ENCODE results near the gene HAUS7.

DNA sequence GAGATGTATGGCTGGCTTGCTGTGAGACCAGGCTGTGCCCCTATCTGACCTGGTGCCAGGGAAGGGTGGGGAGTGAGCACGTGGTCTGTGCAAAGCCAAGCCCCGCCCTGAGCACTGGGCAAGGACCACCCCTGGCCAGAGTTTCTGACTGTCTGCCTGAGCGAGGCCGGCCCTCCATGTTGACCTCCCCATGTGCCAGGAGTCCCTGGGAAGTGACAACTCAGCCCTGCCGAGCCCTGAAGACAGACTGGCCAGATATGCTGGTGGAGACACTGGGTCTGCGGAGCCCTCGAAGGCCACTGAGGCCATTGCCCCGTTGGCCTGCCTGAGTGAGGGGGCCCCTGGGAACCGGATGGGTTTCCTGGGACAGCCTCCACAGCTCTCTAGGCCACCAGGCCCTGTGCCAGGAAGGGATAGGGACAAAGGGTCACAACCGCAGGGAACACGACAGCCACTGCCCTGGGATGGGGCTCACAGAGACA is 17.3 kb upstream of the HAUS7 start:
- TF ChIP-seq, protein P1, sequence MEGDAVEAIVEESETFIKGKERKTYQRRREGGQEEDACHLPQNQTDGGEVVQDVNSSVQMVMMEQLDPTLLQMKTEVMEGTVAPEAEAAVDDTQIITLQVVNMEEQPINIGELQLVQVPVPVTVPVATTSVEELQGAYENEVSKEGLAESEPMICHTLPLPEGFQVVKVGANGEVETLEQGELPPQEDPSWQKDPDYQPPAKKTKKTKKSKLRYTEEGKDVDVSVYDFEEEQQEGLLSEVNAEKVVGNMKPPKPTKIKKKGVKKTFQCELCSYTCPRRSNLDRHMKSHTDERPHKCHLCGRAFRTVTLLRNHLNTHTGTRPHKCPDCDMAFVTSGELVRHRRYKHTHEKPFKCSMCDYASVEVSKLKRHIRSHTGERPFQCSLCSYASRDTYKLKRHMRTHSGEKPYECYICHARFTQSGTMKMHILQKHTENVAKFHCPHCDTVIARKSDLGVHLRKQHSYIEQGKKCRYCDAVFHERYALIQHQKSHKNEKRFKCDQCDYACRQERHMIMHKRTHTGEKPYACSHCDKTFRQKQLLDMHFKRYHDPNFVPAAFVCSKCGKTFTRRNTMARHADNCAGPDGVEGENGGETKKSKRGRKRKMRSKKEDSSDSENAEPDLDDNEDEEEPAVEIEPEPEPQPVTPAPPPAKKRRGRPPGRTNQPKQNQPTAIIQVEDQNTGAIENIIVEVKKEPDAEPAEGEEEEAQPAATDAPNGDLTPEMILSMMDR (IDR thresholded peaks at IDR 0.05), result no peak
- TF ChIP-seq POLR2A (IDR thresholded peaks at IDR 0.05), result no peak

All from thyroid gland (tissue), 4 donors.